Erythroblast (primary cell): ENCODE results near the gene NAGK.

Experiments
- GATA1 ChIP-seq: IDR thresholded peaks from 2 replicates; pipeline ENCODE4 v1.6.1; 2011; ENCODE audit warnings: low read depth, mild to moderate bottlenecking, control low read depth, low read length, moderate library complexity
- POLR2A ChIP-seq: IDR thresholded peaks from 2 replicates; pipeline ENCODE4 v1.6.1; 2011; ENCODE audit warnings: mild to moderate bottlenecking, low read length

DNA sequence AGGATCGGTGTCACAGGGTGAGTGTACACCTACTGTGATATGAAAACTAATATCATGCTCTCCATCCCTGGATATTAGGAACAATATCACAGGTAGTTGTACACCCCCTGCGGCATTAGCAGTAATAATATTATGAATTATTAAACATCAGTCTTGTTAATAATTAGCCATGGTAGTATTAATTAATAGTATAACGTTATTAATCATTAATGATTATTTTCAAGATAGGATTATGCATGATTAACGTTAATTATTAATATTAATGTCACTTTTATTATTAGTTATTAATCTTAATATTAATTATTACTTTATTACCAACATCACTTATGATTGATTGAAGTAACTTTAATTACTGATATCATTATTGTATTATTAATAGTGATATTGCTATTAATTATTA is 26.2 kb upstream of the NAGK start:
- TF ChIP-seq POLR2A (no peak), GATA1 (no peak)
